GM21619 (cell line): Measurements from ENCODE around the gene GGN.
"Not testable (repeated sequence)": the region's sequence is repeated elsewhere in the genome, so short reads cannot be mapped to it uniquely, and the experiment has no call there.

ENCODE experiments used
- ATAC-seq: cut with Tn5 transposase; IDR thresholded peaks from one replicate; pipeline ENCODE4 v1.9.1; 2021; ENCODE audit not compliant: unreplicated experiment

The GGN gene

GRCh38 chr19:38362946-38363688 lies 24.7 kb downstream of the GGN start:
- ATAC-seq = not testable (repeated sequence)

GRCh38 chr19:38362076-38362945 lies 25.5 kb downstream of the GGN start:
- ATAC-seq = no peak

GRCh38 chr19:38361633-38362075 lies 26.2 kb downstream of the GGN start:
- ATAC-seq = no peak

GRCh38 chr19:38360839-38361631 lies 26.8 kb downstream of the GGN start:
- no peak for ATAC-seq

- no peak for ATAC-seq
Observed at GRCh38 chr19:38360351-38360750, 27.5 kb downstream of the GGN start.

- no peak for ATAC-seq
Observed at GRCh38 chr19:38359242-38360021, 28.4 kb downstream of the GGN start.

- ATAC-seq = no peak
Observed at GRCh38 chr19:38358071-38358470, 29.8 kb downstream of the GGN start.

GRCh38 chr19:38355728-38356725 lies 31.8 kb downstream of the GGN start:
- no peak for ATAC-seq

GRCh38 chr19:38352611-38353010 lies 35.2 kb downstream of the GGN start:
- no peak for ATAC-seq

GRCh38 chr19:38351865-38352395 lies 35.9 kb downstream of the GGN start:
- ATAC-seq = no peak

- no peak for ATAC-seq
Observed at GRCh38 chr19:38350883-38351282, 37.0 kb downstream of the GGN start.

- ATAC-seq = no peak
Observed at GRCh38 chr19:38346837-38347236, 41.0 kb downstream of the GGN start.

GRCh38 chr19:38340927-38341326 lies 46.9 kb downstream of the GGN start:
- no peak for ATAC-seq

GRCh38 chr19:38339011-38339410 lies 48.8 kb downstream of the GGN start:
- not testable (repeated sequence) for ATAC-seq

GRCh38 chr19:38337360-38337653 lies 50.5 kb downstream of the GGN start:
- ATAC-seq = no peak

- peak; percentile 32 for ATAC-seq
Observed at GRCh38 chr19:38336638-38337359, 51.0 kb downstream of the GGN start.

GRCh38 chr19:38335949-38336637 lies 51.7 kb downstream of the GGN start:
- ATAC-seq = peak; percentile 63
